Measurements from ENCODE around the gene ZNF678.
"Not testable (repeated sequence)": the region's sequence is repeated elsewhere in the genome, so short reads cannot be mapped to it uniquely, and the experiment has no call there.

DNA sequence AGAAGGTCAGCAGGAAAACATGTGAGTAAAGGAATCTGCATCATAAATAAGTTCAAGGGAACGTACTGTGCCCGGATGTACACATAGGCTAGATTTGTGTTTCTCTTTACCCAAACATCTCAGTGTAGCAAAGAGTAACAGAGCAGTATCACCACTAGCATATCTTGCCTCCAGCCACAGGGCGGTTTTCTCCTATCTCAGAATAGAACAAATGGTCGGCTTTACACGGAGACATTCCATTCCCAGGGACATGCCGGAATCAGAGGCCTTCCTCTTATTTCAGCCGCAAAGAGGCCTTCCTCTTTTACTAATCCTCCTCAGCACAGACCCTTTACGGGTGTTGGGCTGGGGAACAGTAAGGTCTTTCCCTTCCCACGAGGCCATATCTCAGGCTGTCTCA lies 42.9 kb downstream of the ZNF678 start:
- not testable (repeated sequence) for TF ChIP-seq EZH2, EZH2phosphoT487 (IDR thresholded peaks at IDR 0.05)
- TF ChIP-seq, protein P1, sequence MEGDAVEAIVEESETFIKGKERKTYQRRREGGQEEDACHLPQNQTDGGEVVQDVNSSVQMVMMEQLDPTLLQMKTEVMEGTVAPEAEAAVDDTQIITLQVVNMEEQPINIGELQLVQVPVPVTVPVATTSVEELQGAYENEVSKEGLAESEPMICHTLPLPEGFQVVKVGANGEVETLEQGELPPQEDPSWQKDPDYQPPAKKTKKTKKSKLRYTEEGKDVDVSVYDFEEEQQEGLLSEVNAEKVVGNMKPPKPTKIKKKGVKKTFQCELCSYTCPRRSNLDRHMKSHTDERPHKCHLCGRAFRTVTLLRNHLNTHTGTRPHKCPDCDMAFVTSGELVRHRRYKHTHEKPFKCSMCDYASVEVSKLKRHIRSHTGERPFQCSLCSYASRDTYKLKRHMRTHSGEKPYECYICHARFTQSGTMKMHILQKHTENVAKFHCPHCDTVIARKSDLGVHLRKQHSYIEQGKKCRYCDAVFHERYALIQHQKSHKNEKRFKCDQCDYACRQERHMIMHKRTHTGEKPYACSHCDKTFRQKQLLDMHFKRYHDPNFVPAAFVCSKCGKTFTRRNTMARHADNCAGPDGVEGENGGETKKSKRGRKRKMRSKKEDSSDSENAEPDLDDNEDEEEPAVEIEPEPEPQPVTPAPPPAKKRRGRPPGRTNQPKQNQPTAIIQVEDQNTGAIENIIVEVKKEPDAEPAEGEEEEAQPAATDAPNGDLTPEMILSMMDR (IDR thresholded peaks at IDR 0.05), result not testable (repeated sequence)

Data from neural progenitor cell (in vitro differentiated cells).